Fibroblast of the aortic adventitia (primary cell): Measurements from ENCODE around the gene BTK. TPM values are rescaled to one million over a fixed set of nuclear protein-coding genes. Genes with fewer than 3 reads are reported as not detected.

Experiments
- DNase-seq: peaks from one replicate; pipeline ENCODE4 v3.0.0-alpha.2; 2010; ENCODE audit warnings: low read depth
- H3K4me3 ChIP-seq: 2 replicates; pipeline ENCODE4 v1.5.1; 2011; ENCODE audit warnings: low read depth, mild to moderate bottlenecking, control low read depth, low read length, moderate library complexity
- CTCF ChIP-seq: IDR thresholded peaks from 2 replicates; pipeline ENCODE4 v1.5.1; 2011; ENCODE audit warnings: mild to moderate bottlenecking, low read length, control low read depth, inconsistent platforms; ENCODE audit not compliant: insufficient read depth
- total RNA-seq: library from RNA; depleted of rRNA; stranded (reverse); fragments of >200 nt; gene quantifications from 2 replicates; pipeline ENCODE4 v1.2.3, GENCODE V29; 2012; ENCODE audit warnings: low replicate concordance

The BTK gene
- total RNA-seq, 1 donor: not detected

GRCh38 chrX:101417190-101417589, 31.2 kb upstream of the BTK start:
- DNase-seq: no peak
- no peak overlapping the region for H3K4me3 ChIP-seq
- TF ChIP-seq CTCF: no peak

- TF ChIP-seq CTCF: no peak
- H3K4me3 ChIP-seq: no peak overlapping the region
- DNase-seq: no peak
Measured at GRCh38 chrX:101416691-101417090, 30.7 kb upstream of the BTK start.

DNA sequence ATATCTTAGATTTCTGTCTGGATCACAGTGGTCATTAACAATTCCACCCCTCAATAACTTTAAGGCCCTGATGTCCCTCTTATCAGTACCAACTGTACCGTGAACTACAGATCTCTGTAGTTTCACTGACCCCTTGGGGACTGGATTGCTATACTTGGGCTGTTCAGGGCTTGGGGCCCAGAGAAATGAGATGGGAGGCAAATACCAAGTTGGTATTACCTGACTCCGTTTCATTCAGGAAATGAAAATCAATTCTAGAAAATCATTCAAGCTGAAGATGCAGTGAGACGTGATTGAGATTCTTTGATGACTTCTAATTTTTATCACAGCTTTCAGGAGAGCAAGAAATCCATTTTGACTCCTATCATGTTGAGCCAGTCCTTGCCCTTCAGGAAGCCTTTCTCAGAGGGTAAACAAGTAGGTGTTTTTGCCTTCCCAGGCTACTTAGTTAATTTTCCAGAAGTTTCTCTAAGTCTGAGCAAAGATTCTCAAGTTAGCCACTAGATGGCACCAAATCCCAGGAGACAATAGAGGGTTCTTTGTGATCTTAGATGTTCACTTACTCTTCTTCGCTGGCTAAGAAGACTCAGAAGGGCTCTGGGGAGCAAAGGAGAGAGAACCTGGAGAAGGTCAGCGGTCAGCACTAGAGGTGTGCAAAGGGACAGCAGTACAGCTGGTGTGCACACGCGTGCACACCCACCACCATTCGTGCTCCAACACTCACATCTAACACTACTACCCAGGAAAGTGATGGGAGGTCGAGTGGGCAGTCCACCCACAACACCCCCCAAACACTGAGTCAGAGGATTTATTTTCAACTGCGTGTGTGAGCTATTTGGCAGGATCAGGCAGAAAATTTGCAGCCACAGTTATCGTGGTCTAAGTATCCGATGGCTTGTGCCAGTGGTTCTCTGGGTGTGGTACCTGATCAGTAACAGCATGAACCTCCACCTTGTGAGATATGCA, 29.5 kb upstream of the BTK start:
- peak; percentile 92 for DNase-seq
- TF ChIP-seq CTCF: peak; percentile 85
- no peak overlapping the region for H3K4me3 ChIP-seq

GRCh38 chrX:101411984-101412383, 26.0 kb upstream of the BTK start:
- no peak for DNase-seq
- no peak for TF ChIP-seq CTCF

DNA sequence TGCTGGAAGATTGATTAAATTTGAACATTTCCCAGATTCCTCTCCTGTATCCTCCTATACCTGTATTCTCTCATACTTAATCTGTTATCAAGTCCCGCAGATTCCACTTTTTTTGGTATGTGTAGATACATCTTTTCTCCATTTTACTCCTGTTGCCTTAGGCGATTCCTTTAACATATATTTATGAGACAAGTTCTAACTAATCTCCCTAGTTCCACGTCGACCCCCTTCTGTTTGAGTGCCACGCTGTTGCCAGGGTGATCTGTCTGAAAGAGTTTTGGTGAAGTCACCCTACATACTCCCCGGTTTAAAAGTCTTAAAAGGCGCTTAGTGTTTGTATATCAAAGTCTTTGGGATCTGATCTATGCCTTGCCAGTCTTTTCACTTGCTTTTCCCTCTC, 24.5 kb upstream of the BTK start:
- DNase-seq: no peak
- TF ChIP-seq CTCF: no peak
- peak overlapping the region; percentile 44 for H3K4me3 ChIP-seq

More at GRCh38 chrX:101411984-101412383, 26.0 kb upstream of the BTK start:
- H3K4me3 ChIP-seq: no peak overlapping the region

DNA sequence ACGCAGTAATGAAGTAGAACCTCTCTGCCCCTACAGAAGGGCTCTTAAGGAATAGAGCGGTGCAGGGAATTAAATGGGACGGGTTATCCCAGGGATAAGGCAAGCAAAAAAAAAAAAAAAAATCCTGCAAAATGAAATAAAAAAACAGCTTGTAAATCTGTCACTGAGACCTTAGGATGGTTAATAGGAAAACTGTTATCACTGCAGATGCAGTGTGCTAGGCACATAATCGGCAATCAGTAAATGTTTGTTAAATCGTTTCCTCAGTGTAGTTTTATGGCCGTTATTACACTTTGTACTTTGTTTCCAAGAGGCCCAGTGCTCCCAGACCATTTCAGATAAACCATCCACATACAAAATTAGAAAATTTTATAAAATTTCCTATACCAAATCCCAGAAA, 23.1 kb upstream of the BTK start:
- peak; percentile 37 for DNase-seq
- TF ChIP-seq CTCF: no peak

More for the DNA sequence above, 23.1 kb upstream of the BTK start:
- peak overlapping the region; percentile 68 for H3K4me3 ChIP-seq
